Liver (tissue), 9 donors: ENCODE data around the gene DNAAF1. TPM values are rescaled to one million over a fixed set of nuclear protein-coding genes. Genes with fewer than 3 reads are reported as not detected.

Source experiments
- DNase-seq: peaks from one replicate; pipeline ENCODE4 v3.0.0-alpha.2; 2017; ENCODE audit warnings: low spot score
- H3K27ac ChIP-seq, 2 donors: one replicate each; pipeline ENCODE4 v1.7.0; 2013; ENCODE audit warnings: inconsistent platforms in 2 of 2, low read length in 2 of 2, control low read depth in 1 of 2, low read depth in 1 of 2, mild to moderate bottlenecking in 1 of 2
- H3K27me3 ChIP-seq, 4 donors: one replicate each; pipeline versions ENCODE4 v1.6.1 to v1.7.0; 2013; ENCODE audit warnings: low read length in 3 of 4, inconsistent platforms in 1 of 4, mild to moderate bottlenecking in 1 of 4, moderate library complexity in 1 of 4; ENCODE audit not compliant: control insufficient read depth in 4 of 4, insufficient read depth in 4 of 4
- H3K36me3 ChIP-seq, 4 donors: one replicate each; pipeline versions ENCODE4 v1.6.1 to v1.7.0; 2013; ENCODE audit warnings: low read length in 3 of 4, mild to moderate bottlenecking in 3 of 4, low read depth in 1 of 4, moderate library complexity in 1 of 4; ENCODE audit not compliant: control insufficient read depth in 4 of 4, insufficient read depth in 3 of 4
- H3K4me1 ChIP-seq, 4 donors: one replicate each; pipeline versions ENCODE4 v1.6.1 to v1.7.0; 2013; ENCODE audit warnings: low read length in 3 of 4, mild to moderate bottlenecking in 3 of 4, moderate library complexity in 1 of 4; ENCODE audit not compliant: control insufficient read depth in 4 of 4, insufficient read depth in 4 of 4
- H3K4me3 ChIP-seq, 3 donors: one replicate each; pipeline versions ENCODE4 v1.6.1 to v1.7.0; 2013; ENCODE audit warnings: low read length in 3 of 3, control low read depth in 1 of 3, low read depth in 1 of 3, mild to moderate bottlenecking in 1 of 3
- H3K9ac ChIP-seq, 2 donors: one replicate each; pipeline ENCODE4 v1.7.0; 2013; ENCODE audit warnings: low read length in 2 of 2, mild to moderate bottlenecking in 2 of 2, moderate library complexity in 2 of 2, control low read depth in 1 of 2, low read depth in 1 of 2
- H3K9me3 ChIP-seq, 4 donors: one replicate each; pipeline versions ENCODE4 v1.6.1 to v1.7.0; 2013; ENCODE audit warnings: low read length in 3 of 4; ENCODE audit not compliant: control insufficient read depth in 4 of 4
- FOXA1 ChIP-seq: IDR thresholded peaks from 2 replicates; pipeline ENCODE4 v1.6.1; 2016; ENCODE audit warnings: antibody characterized with exemption
- FOXA2 ChIP-seq: IDR thresholded peaks from 2 replicates; pipeline ENCODE4 v1.6.1; 2016; ENCODE audit warnings: antibody characterized with exemption
- GABPA ChIP-seq, 2 donors: IDR thresholded peaks in 1 of 2; conservative IDR thresholded peaks in 1 of 2; 2 replicates each; pipeline ENCODE4 v1.6.1; 2016; ENCODE audit warnings: antibody characterized with exemption in 2 of 2, mild to moderate bottlenecking in 1 of 2, moderate library complexity in 1 of 2
- HNF4A ChIP-seq, 2 donors: conservative IDR thresholded peaks; 2 replicates each; pipeline ENCODE4 v1.6.1; 2016; ENCODE audit warnings: antibody characterized with exemption in 2 of 2, mild to moderate bottlenecking in 2 of 2
- HNF4G ChIP-seq: IDR thresholded peaks from 2 replicates; pipeline ENCODE4 v1.6.1; 2016; ENCODE audit warnings: antibody characterized with exemption
- REST ChIP-seq: IDR thresholded peaks from 2 replicates; pipeline ENCODE4 v1.6.1; 2016; ENCODE audit warnings: antibody characterized with exemption, mild to moderate bottlenecking
- RXRA ChIP-seq, 2 donors: IDR thresholded peaks; 2 replicates each; pipeline ENCODE4 v1.6.1; 2017 to 2018; ENCODE audit warnings: antibody characterized with exemption in 2 of 2, mild to moderate bottlenecking in 1 of 2
- SP1 ChIP-seq: IDR thresholded peaks from 2 replicates; pipeline ENCODE4 v1.6.1; 2018; ENCODE audit warnings: antibody characterized with exemption, mild to moderate bottlenecking
- TAF1 ChIP-seq: conservative IDR thresholded peaks from 2 replicates; pipeline ENCODE4 v1.6.1; 2016; ENCODE audit warnings: antibody characterized with exemption, mild to moderate bottlenecking
- YY1 ChIP-seq: IDR thresholded peaks from 2 replicates; pipeline ENCODE4 v1.6.1; 2016; ENCODE audit warnings: antibody characterized with exemption, mild to moderate bottlenecking
- WGBS: extraction: QIAGEN DNeasy Blood & Tissue Kit; methylation state at CpG from one replicate; pipeline ENCODE4 v1.1.7; 2013; 5-methylcytosine and 5-hydroxymethylcytosine counted together
- polyA plus RNA-seq, 2 donors: library from polyadenylated mRNA; stranded (reverse) in 1 of 2; unstranded in 1 of 2; fragments of 200-250 nt in 1 of 2; fragments of >200 nt in 1 of 2; fragmentation: Nextera tagmentation in 1 of 2; extraction: Ambion mirVana in 1 of 2; gene quantifications; one replicate each; pipeline versions ENCODE4 v1.2.1 to v1.2.3, GENCODE V29; 2013 to 2015
- total RNA-seq, 2 donors: library from RNA; depleted of rRNA; stranded (reverse); fragments of >200 nt; gene quantifications; one replicate each; pipeline ENCODE4 v1.2.3, GENCODE V29; 2014
- TF ChIP-seq, protein P1 (sequence below): fragments of 150-350 bp; IDR thresholded peaks from 2 replicates; pipeline ENCODE4 v1.5.1; 2017; ENCODE audit warnings: improper control_type of control experiment, low read depth, low read length; ENCODE audit not compliant: missing input control
- donor health status: healthy.
- donor health status: healthy.
- donor health status: healthy.
- donor health status: healthy.
- donor health status: healthy.

Gene DNAAF1
- total and polyA plus RNA-seq, 4 donors, result under 0.01 to 0.08 (median 0.06) TPM; not detected in 1

DNA sequence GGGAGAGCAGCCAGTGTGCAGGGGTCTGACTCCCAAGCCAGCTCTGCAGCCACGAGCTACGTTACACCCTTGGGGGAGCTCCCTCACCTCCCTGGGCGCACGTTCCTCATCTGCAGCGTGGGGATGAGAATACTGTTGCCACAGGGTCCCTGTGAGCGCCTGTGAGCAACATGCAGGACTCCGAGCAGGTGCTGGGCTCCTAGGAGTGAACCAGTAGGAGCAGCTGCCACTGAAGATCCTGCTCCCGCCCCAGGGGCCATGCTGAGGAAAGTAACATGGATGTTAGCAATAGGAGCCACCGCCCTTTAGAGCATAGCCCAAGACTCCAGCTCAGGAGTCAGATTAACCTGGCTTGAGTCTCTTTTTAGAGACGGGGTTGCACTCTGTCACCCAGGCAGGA lies 15.9 kb downstream of the DNAAF1 start:
- no peak overlapping the region for H3K9ac ChIP-seq
- no peak overlapping the region for H3K27ac ChIP-seq
- no peak for DNase-seq
- H3K4me3 ChIP-seq, result no peak overlapping the region
- TF ChIP-seq GABPA (IDR thresholded peaks at IDR 0.05 in 1 of 2, conservative IDR thresholded peaks at IDR 0.05 in 1 of 2) (no peak), FOXA2 (no peak), TAF1 (no peak), YY1 (no peak), RXRA (IDR thresholded peaks at IDR 0.05) (no peak), HNF4G (no peak), SP1 (no peak), FOXA1 (no peak)
- TF ChIP-seq, protein P1, sequence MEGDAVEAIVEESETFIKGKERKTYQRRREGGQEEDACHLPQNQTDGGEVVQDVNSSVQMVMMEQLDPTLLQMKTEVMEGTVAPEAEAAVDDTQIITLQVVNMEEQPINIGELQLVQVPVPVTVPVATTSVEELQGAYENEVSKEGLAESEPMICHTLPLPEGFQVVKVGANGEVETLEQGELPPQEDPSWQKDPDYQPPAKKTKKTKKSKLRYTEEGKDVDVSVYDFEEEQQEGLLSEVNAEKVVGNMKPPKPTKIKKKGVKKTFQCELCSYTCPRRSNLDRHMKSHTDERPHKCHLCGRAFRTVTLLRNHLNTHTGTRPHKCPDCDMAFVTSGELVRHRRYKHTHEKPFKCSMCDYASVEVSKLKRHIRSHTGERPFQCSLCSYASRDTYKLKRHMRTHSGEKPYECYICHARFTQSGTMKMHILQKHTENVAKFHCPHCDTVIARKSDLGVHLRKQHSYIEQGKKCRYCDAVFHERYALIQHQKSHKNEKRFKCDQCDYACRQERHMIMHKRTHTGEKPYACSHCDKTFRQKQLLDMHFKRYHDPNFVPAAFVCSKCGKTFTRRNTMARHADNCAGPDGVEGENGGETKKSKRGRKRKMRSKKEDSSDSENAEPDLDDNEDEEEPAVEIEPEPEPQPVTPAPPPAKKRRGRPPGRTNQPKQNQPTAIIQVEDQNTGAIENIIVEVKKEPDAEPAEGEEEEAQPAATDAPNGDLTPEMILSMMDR, result no peak
- WGBS, result 81% methylated on average over 10 of the region's 10 CpGs
- no peaks in the 10 kb centered on the region for H3K36me3 ChIP-seq
- H3K27me3 ChIP-seq, result peaks cover 0 to 9% (median 1%) of the 10 kb centered on the region in 4 donors
- no peaks in the 10 kb centered on the region for H3K9me3 ChIP-seq
- no peaks in the 10 kb centered on the region for H3K4me1 ChIP-seq

- TF ChIP-seq REST (no peak), HNF4A (conservative IDR thresholded peaks at IDR 0.05) (no peak), FOXA2 (no peak)
- H3K9ac ChIP-seq, result no peak overlapping the region
- no peaks in the 10 kb centered on the region for H3K9me3 ChIP-seq
- DNase-seq, result no peak
- H3K4me1 ChIP-seq, result no peaks in the 10 kb centered on the region
- H3K4me3 ChIP-seq, result no peak overlapping the region
- no peaks in the 10 kb centered on the region for H3K36me3 ChIP-seq
- H3K27me3 ChIP-seq, result peaks cover 0 to 9% (median 1%) of the 10 kb centered on the region in 4 donors
- H3K27ac ChIP-seq, result no peak overlapping the region
- WGBS, result 69% methylated on average over 3 of the region's 3 CpGs
Observed at GRCh38 chr16:84161801-84162200, 16.7 kb downstream of the DNAAF1 start.

- DNase-seq, result no peak
- Histone ChIP-seq H3K36me3 (no peaks in the 10 kb centered on the region), H3K4me3 (no peak overlapping the region), H3K27me3 (peaks cover 0 to 2% (median 0%) of the 10 kb centered on the region in 4 donors), H3K9me3 (no peaks in the 10 kb centered on the region), H3K4me1 (no peaks in the 10 kb centered on the region), H3K9ac (no peak overlapping the region), H3K27ac (no peak overlapping the region)
- no peak for TF ChIP-seq FOXA1
- WGBS, result 92% methylated on average over 7 of the region's 7 CpGs
Observed at GRCh38 chr16:84165746-84166145, 20.6 kb downstream of the DNAAF1 start.
